H9 (cell line): Measurements from ENCODE around the gene ARHGAP30. TPM values are rescaled to one million over a fixed set of nuclear protein-coding genes. Genes with fewer than 3 reads are reported as not detected.

Source experiments
- DNase-seq: peaks from one replicate; pipeline ENCODE4 v3.0.0-alpha.2; 2017
- H2AFZ ChIP-seq: one replicate; pipeline ENCODE4 v1.6.1; 2013; ENCODE audit warnings: mild to moderate bottlenecking, low read length, control low read depth, moderate library complexity
- H2AK5ac ChIP-seq: 2 replicates; pipeline ENCODE4 v1.6.1; 2013; ENCODE audit warnings: low read length, control low read depth, mixed read lengths; ENCODE audit not compliant: insufficient read length
- H2BK120ac ChIP-seq: one replicate; pipeline ENCODE4 v1.6.1; 2013; ENCODE audit warnings: low read depth, mild to moderate bottlenecking, low read length, control low read depth, inconsistent platforms; ENCODE audit not compliant: poor library complexity, severe bottlenecking
- H2BK12ac ChIP-seq: 2 replicates; pipeline ENCODE4 v1.6.1; 2013; ENCODE audit warnings: low read length, control low read depth, mixed read lengths, low read depth; ENCODE audit not compliant: insufficient read length
- H2BK15ac ChIP-seq: 2 replicates; pipeline ENCODE4 v1.6.1; 2013; ENCODE audit warnings: low read depth, low read length, control low read depth
- H2BK20ac ChIP-seq: one replicate; pipeline ENCODE4 v1.6.1; 2013; ENCODE audit warnings: low read depth, mild to moderate bottlenecking, low read length, control low read depth, inconsistent platforms; ENCODE audit not compliant: poor library complexity, severe bottlenecking
- H2BK5ac ChIP-seq: 2 replicates; pipeline ENCODE4 v1.6.1; 2013; ENCODE audit warnings: low read length, control low read depth, mixed read lengths; ENCODE audit not compliant: insufficient read length
- H3K14ac ChIP-seq: 2 replicates; pipeline ENCODE4 v1.6.1; 2013; ENCODE audit warnings: low read length, control low read depth; ENCODE audit not compliant: insufficient read depth
- H3K18ac ChIP-seq: 2 replicates; pipeline ENCODE4 v1.6.1; 2013; ENCODE audit warnings: low read depth, mild to moderate bottlenecking, mixed read lengths, low read length, control low read depth; ENCODE audit not compliant: insufficient read length
- H3K23ac ChIP-seq: 2 replicates; pipeline ENCODE4 v1.6.1; 2013; ENCODE audit warnings: low read length, control low read depth, mixed read lengths, low read depth; ENCODE audit not compliant: insufficient read length
- H3K23me2 ChIP-seq: 2 replicates; pipeline ENCODE4 v1.6.1; 2013; ENCODE audit warnings: low read depth, mild to moderate bottlenecking, mixed read lengths, low read length, control low read depth; ENCODE audit not compliant: insufficient read length, poor library complexity, severe bottlenecking
- H3K27ac ChIP-seq: 2 replicates; pipeline ENCODE4 v1.5.1; 2013; ENCODE audit warnings: low read length, control low read depth, mixed read lengths, low read depth; ENCODE audit not compliant: insufficient read length
- H3K27me3 ChIP-seq: 2 replicates; pipeline ENCODE4 v1.6.1; 2013; ENCODE audit warnings: low read length, control low read depth, inconsistent platforms; ENCODE audit not compliant: insufficient read depth
- H3K4ac ChIP-seq: 2 replicates; pipeline ENCODE4 v1.6.1; 2013; ENCODE audit warnings: low read depth, mild to moderate bottlenecking, control low read depth, inconsistent platforms, low read length, moderate library complexity
- H3K4me1 ChIP-seq: 2 replicates; pipeline ENCODE4 v1.6.1; 2013; ENCODE audit warnings: low read length, control low read depth, inconsistent platforms; ENCODE audit not compliant: insufficient read depth
- H3K4me2 ChIP-seq: 2 replicates; pipeline ENCODE4 v1.6.1; 2013; ENCODE audit warnings: low read length, control low read depth, mixed read lengths; ENCODE audit not compliant: insufficient read length, insufficient read depth
- H3K56ac ChIP-seq: 2 replicates; pipeline ENCODE4 v1.6.1; 2013; ENCODE audit warnings: low read depth, mild to moderate bottlenecking, mixed read lengths, low read length, control low read depth; ENCODE audit not compliant: insufficient read length
- H3K79me1 ChIP-seq: 2 replicates; pipeline ENCODE4 v1.6.1; 2013; ENCODE audit warnings: low read depth, mild to moderate bottlenecking, moderate library complexity, low read length, control low read depth, inconsistent platforms; ENCODE audit not compliant: insufficient read depth, poor library complexity, severe bottlenecking
- H3K79me2 ChIP-seq: 2 replicates; pipeline ENCODE4 v1.6.1; 2013; ENCODE audit warnings: low read length, control low read depth, inconsistent platforms; ENCODE audit not compliant: insufficient read depth
- H3K9ac ChIP-seq: 2 replicates; pipeline ENCODE4 v1.6.1; 2013; ENCODE audit warnings: low read length, control low read depth, mixed read lengths; ENCODE audit not compliant: insufficient read length; ENCODE audit errors: extremely low read depth
- H3K9me3 ChIP-seq: one replicate; pipeline ENCODE4 v1.6.1; 2013; ENCODE audit warnings: low read depth, low read length, inconsistent platforms; ENCODE audit not compliant: control insufficient read depth
- H3T11ph ChIP-seq: one replicate; pipeline ENCODE4 v1.6.1; 2013; ENCODE audit warnings: mild to moderate bottlenecking, low read length, control low read depth, inconsistent platforms
- H4K20me1 ChIP-seq: one replicate; pipeline ENCODE4 v1.6.1; 2013; ENCODE audit not compliant: control insufficient read depth, insufficient read length, insufficient read depth
- H4K5ac ChIP-seq: 2 replicates; pipeline ENCODE4 v1.6.1; 2013; ENCODE audit warnings: low read depth, mild to moderate bottlenecking, mixed read lengths, low read length, control low read depth; ENCODE audit not compliant: insufficient read length
- H4K8ac ChIP-seq: replicated peaks from 2 replicates; pipeline ENCODE4 v1.6.1; 2013; ENCODE audit warnings: low read length, control low read depth, mixed read lengths, low read depth; ENCODE audit not compliant: insufficient read length
- H4K91ac ChIP-seq: 2 replicates; pipeline ENCODE4 v1.6.1; 2013; ENCODE audit warnings: low read depth, mild to moderate bottlenecking, moderate library complexity, mixed read lengths, low read length, control low read depth; ENCODE audit not compliant: insufficient read length
- H3K27ac Mint-ChIP-seq, 3 experiments: 2 replicates in 2 of 3; 3 replicates in 1 of 3; pipeline ENCODE4 v1.8.0; 2020 to 2021; ENCODE audit warnings: mixed read lengths in 3 of 3, mild to moderate bottlenecking in 1 of 3, moderate library complexity in 1 of 3
- H3K27me3 Mint-ChIP-seq: 2 replicates; pipeline ENCODE4 v1.8.0; 2021; ENCODE audit warnings: low read depth, mild to moderate bottlenecking, moderate library complexity, mixed read lengths
- H3K36me3 Mint-ChIP-seq, 3 experiments: 2 replicates in 2 of 3; 3 replicates in 1 of 3; pipeline ENCODE4 v1.8.0; 2020 to 2021; ENCODE audit warnings: low read depth in 3 of 3, mixed read lengths in 3 of 3; ENCODE audit not compliant: insufficient read depth in 1 of 3
- H3K4me1 Mint-ChIP-seq, 2 experiments: 2 replicates each; pipeline ENCODE4 v1.8.0; 2020; ENCODE audit warnings: mixed read lengths in 2 of 2
- H3K4me3 Mint-ChIP-seq, 2 experiments: 2 replicates in 1 of 2; 3 replicates in 1 of 2; pipeline ENCODE4 v1.8.0; 2020 to 2021; ENCODE audit warnings: mild to moderate bottlenecking in 2 of 2, mixed read lengths in 2 of 2, moderate library complexity in 1 of 2
- H3K9me3 Mint-ChIP-seq, 2 experiments: 2 replicates in 1 of 2; 3 replicates in 1 of 2; pipeline ENCODE4 v1.8.0; 2020; ENCODE audit warnings: mild to moderate bottlenecking in 2 of 2, mixed read lengths in 2 of 2, moderate library complexity in 1 of 2
- WGBS: extraction: QIAGEN DNeasy Blood & Tissue Kit; methylation state at CpG from one replicate; pipeline ENCODE4 v1.1.7; 2013; ENCODE audit warnings: missing lambda C conversion rate, low lambda C conversion rate, mixed read lengths; ENCODE audit not compliant: insufficient read length; ENCODE audit errors: extremely low coverage; 5-methylcytosine and 5-hydroxymethylcytosine counted together
- total RNA-seq: library from RNA; stranded (reverse); gene quantifications from 2 replicates; pipeline ENCODE4 v1.2.1, GENCODE V29; 2021
- TF ChIP-seq, protein P1 (sequence below): fragments of 200-600 bp; sonication (generic); conservative IDR thresholded peaks from 3 replicates; pipeline ENCODE4 v1.8.0; 2021; ENCODE audit warnings: antibody characterized with exemption, mild to moderate bottlenecking

The ARHGAP30 gene
- total RNA-seq, 1 experiment from 2014 or later: 0.13 TPM

DNA sequence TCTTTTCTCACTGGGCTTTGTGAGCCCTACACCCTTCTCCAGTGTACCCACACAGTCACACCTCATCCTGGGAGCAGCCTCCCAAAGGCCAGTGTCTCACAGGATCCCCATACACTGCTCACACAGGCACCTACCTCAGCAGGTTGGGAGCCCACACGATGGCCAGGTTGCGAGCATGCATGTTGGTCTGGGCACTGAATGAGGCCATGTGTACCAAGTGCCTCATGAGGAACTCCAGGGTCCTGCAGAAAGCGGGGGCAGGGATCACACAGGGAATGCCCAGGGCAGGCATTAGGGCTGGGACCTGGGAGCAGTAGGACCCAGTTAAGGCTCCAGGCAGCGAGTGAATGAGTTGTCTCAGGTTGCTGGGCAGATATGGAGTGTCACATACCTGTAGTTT, 15.5 kb downstream of the ARHGAP30 start:
- H3K23me2 ChIP-seq: no peaks in the 10 kb centered on the region
- H2BK5ac ChIP-seq: no peak overlapping the region
- Mint-ChIP-seq H3K4me1 (no peaks in the 10 kb centered on the region), H3K4me3 (no peak overlapping the region), H3K9me3 (no peaks in the 10 kb centered on the region; a peak in 1 of 5 replicates), H3K27me3 (peaks cover 16% of the 10 kb centered on the region), H3K27ac (no peak overlapping the region), H3K36me3 (no peaks in the 10 kb centered on the region; a peak in 1 of 7 replicates)
- no peak overlapping the region for H3T11ph ChIP-seq
- H3K27ac ChIP-seq: no peak overlapping the region
- no peak overlapping the region for H2BK12ac ChIP-seq
- H2BK15ac ChIP-seq: no peak overlapping the region
- TF ChIP-seq, protein P1, sequence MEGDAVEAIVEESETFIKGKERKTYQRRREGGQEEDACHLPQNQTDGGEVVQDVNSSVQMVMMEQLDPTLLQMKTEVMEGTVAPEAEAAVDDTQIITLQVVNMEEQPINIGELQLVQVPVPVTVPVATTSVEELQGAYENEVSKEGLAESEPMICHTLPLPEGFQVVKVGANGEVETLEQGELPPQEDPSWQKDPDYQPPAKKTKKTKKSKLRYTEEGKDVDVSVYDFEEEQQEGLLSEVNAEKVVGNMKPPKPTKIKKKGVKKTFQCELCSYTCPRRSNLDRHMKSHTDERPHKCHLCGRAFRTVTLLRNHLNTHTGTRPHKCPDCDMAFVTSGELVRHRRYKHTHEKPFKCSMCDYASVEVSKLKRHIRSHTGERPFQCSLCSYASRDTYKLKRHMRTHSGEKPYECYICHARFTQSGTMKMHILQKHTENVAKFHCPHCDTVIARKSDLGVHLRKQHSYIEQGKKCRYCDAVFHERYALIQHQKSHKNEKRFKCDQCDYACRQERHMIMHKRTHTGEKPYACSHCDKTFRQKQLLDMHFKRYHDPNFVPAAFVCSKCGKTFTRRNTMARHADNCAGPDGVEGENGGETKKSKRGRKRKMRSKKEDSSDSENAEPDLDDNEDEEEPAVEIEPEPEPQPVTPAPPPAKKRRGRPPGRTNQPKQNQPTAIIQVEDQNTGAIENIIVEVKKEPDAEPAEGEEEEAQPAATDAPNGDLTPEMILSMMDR: no peak
- no peaks in the 10 kb centered on the region for H4K20me1 ChIP-seq
- H4K8ac ChIP-seq: no peak overlapping the region
- no peak overlapping the region for H3K23ac ChIP-seq
- no peak overlapping the region for H4K91ac ChIP-seq
- no peak overlapping the region for H2AK5ac ChIP-seq
- no peaks in the 10 kb centered on the region for H3K4me1 ChIP-seq
- no peaks in the 10 kb centered on the region; the same call in 1 of the 2 replicates for H3K27me3 ChIP-seq
- H3K79me1 ChIP-seq: no peaks in the 10 kb centered on the region
- no peak overlapping the region for H3K9ac ChIP-seq
- no peaks in the 10 kb centered on the region for H3K9me3 ChIP-seq
- H3K14ac ChIP-seq: no peak overlapping the region
- DNase-seq: no peak
- no peak overlapping the region for H3K4me2 ChIP-seq
- no peak overlapping the region for H4K5ac ChIP-seq
- H3K56ac ChIP-seq: no peak overlapping the region
- no peak overlapping the region for H3K4ac ChIP-seq
- WGBS: no CpG with 5 or more reads among the region's 4 CpGs
- no peak overlapping the region for H2AFZ ChIP-seq
- H3K79me2 ChIP-seq: no peaks in the 10 kb centered on the region
- H2BK120ac ChIP-seq: no peak overlapping the region
- no peak overlapping the region for H3K18ac ChIP-seq
- H2BK20ac ChIP-seq: no peak overlapping the region
